ENCODE measurements around the gene SPC25.

DNA sequence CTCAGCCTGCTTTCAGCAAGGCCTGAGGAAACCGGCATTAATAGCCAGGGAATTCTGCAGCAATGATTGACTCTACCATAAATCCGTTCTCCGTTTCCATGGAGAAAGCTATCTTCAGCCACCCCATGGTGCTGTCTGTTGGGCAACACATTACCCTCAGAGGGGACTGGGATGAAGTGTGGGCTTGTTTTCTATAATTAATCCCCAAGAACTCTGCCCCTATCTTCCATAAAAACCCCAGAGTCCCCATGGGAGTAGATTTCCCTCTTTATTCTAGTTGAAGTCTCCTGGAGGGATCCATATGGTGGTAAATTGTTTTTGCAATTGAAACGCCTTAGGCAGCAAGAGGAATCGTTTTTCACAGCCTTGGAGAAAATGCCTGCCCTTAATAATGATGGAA, 20.1 kb upstream of the SPC25 start:
- TF ChIP-seq, protein P1, sequence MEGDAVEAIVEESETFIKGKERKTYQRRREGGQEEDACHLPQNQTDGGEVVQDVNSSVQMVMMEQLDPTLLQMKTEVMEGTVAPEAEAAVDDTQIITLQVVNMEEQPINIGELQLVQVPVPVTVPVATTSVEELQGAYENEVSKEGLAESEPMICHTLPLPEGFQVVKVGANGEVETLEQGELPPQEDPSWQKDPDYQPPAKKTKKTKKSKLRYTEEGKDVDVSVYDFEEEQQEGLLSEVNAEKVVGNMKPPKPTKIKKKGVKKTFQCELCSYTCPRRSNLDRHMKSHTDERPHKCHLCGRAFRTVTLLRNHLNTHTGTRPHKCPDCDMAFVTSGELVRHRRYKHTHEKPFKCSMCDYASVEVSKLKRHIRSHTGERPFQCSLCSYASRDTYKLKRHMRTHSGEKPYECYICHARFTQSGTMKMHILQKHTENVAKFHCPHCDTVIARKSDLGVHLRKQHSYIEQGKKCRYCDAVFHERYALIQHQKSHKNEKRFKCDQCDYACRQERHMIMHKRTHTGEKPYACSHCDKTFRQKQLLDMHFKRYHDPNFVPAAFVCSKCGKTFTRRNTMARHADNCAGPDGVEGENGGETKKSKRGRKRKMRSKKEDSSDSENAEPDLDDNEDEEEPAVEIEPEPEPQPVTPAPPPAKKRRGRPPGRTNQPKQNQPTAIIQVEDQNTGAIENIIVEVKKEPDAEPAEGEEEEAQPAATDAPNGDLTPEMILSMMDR (optimal IDR thresholded peaks at IDR 0.05 in 1 of 3, IDR thresholded peaks at IDR 0.05 in 1 of 3, conservative IDR thresholded peaks at IDR 0.05 in 1 of 3; ENCODE audit: extremely low read depth in 1 of 3, insufficient read depth in 2 of 3, low read length in 3 of 3) = no peak
- no peak for TF ChIP-seq EZH2 (IDR thresholded peaks at IDR 0.05; ENCODE audit: low read length)
